HG03097 (cell line): ENCODE data around the gene CABP7.
"Not testable (repeated sequence)": the region's sequence is repeated elsewhere in the genome, so short reads cannot be mapped to it uniquely, and the experiment has no call there.

Experiments used
- ATAC-seq: cut with Tn5 transposase; IDR thresholded peaks from one replicate; pipeline ENCODE4 v1.9.1; 2021; ENCODE audit not compliant: unreplicated experiment, low FRiP score

Gene CABP7

DNA sequence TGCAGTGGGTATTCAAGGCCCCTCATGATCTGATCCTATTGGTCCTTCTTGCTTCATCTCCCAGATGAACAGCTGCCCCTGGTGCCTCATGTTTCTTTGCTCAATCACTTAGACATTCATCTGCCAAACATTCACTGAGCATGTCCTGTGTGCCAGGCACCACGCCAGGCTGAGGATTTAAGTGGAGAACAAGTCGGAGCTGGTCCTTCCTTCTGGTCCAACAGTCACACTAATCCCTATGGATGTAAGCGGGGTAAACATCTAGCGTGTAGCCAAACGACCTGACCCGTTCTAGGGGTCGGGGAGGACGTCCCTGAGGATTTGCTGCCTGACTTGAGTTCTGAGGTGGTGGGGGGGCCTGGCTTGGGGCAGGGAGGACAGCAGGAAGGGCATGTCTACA is 25.1 kb downstream of the CABP7 start:
- ATAC-seq: no peak

DNA sequence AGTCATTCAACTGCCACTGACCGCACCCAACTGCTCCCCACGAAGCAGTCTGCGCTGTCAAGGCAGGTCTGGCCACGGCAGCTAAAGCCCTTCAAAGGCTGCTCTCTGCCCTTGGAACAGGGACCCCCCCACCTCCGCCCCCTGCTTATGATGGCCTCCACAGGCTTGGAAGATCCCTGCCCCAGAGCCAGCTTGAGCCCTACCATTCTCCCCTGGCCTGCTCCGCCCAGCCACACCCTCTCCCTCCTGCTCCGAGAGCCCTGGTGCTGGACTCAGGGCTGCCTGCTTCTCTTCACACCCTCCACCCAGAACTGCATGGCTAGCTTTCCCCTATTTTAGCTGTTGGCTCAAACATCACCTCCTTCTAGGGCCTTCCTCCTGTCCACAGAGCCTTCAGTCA is 28.0 kb downstream of the CABP7 start:
- no peak for ATAC-seq

DNA sequence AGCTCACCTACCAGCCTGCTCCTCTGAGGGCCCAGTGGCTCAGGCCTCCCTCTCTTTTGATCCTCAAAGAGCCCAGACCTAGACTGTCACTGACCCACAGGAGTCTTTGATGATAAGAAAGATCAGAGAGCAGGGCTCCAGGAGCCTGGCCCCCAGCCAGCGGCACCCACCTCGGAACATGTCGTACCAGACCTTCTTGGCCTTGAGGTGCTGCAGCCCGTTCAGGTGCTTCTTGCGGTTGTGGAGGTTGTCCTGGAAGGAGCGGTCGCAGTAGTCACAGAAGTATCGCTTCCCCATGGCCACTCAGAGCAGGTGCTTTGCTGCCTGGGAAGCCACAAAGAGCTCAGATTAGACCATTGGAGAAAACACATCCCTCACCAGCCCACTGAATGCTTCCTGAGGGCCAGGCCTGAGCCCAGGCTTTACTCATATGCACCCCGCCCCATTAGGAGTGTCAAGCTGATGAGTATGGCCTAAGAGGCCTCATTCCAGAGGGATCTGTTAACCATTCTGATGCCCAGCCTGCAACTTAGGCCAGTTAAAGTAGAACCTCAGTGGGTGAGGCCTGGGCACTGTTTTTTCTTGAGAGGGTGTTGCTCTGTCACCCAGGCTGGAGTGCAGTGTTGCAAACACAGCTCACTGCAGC is 28.6 kb downstream of the CABP7 start:
- no peak for ATAC-seq

DNA sequence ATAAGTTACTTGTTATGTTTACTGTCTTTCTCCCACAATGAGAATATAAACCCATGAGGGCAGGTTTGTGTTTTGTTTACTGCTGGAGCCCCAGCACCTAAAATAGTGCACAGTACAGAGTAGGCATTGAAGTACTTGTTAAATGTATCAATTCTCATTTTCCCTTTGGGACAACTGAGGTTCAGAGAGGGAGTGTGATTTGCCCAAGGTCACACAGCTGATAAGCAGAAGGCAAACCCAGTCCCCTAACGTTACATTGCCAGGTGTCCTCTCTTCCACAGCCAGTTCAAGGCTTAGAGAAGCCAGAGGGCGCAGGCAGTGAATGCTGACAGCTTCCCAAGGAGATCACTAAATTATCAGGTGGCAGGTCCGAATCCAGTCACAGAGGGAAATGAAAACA is 30.2 kb downstream of the CABP7 start:
- no peak for ATAC-seq

DNA sequence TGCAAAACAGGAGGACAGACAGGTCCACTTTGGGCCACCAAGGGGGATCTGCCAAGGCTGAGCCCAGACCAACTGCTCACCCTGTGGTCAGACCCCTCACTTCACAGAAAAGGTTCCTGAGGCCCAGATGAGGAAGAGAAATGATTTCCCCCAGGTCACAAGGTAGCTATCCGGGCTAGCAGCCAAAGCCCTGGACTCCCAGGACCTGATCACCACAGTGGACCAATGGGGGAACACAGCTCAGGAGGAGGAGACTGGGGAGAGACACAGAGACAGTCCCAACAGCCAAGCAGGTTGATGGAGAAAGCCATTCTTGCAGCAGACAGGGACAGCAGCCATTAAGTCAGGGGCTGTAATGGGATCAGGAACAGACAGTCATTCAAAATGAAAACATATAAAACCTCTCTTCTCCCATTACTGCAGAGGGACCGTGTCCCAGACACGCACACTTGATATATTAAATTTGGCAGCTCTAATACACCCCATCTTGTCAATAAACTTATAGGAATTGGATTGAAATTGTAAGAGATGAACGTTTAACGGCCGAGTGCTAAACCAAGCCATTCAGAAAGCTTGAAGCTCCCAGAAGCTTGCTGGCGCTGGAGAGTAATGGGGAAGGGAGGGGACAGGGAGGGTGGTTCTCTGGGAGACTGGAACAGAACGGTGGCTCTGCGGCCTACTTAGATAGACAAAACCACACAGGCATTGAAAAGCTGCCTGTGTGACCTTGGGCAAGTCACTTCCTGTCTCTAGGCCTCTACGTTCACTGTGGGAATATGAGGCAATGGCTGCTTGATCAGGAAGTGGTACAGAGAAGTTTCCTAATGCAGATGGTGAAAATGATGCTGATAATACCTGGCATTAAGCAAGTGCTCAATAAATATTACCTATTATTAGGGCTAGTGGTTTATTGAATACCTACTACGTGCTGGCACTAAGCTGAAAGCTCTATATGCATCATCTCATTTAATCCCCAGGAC is 31.0 kb downstream of the CABP7 start:
- ATAC-seq: no peak

DNA sequence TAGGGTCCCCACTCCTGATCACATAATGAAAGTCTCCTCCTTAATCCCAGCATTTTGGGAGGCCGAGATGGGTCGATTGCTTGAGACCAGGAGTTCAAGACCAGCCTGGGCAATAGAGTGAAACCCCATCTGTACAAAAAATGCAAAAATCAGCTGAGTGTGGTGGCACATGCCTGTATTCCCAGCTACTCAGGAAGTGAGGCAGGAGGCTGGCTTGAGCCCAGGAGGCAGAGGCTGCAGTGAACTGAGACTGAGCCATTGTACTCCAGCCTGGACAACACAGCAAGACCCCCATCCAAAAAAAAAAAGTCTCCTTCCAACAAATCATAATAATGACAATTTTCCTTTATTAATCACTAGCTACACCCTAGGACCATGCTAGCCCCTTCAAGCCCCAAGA is 31.9 kb downstream of the CABP7 start:
- ATAC-seq: no peak

DNA sequence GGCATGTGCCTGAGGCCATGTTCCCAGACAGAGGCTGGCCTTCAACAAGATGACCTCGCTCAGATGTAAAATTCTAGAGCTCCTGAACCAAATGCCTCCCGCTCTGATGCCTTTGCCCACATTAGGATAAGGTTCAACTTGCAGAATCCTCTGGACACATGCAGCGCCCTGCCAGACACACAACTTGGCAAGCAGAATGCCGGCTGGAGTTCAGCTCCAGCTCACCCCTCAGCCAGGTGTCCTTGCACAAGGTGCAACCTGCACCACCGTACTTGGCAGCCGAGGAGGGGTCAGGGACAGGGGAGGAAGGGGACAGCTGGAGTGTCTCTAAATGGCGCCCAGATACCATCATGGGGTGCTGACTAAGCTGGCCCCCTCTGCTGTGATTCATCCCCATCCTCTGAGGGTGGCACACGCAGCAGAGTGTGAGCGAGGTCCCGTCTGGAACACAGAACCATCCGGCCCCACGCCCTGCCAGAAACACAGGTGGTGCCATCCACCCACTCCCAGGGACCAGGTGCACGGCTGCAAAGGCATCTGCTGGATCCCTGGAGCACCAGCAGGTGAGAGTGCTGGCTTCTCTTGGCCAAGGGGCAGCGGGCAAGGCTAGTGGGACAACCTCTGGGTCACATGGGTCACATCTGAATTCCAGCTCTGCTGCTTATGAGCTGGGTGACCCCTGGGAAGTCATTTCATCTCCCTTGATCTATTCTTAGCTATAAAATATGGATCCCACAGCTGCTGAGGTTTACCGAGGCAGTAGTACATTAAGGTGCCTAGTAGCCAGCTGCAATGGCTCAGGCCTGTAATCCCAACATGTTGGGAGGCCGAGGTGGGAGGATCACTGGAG is 34.2 kb downstream of the CABP7 start:
- ATAC-seq: no peak

DNA sequence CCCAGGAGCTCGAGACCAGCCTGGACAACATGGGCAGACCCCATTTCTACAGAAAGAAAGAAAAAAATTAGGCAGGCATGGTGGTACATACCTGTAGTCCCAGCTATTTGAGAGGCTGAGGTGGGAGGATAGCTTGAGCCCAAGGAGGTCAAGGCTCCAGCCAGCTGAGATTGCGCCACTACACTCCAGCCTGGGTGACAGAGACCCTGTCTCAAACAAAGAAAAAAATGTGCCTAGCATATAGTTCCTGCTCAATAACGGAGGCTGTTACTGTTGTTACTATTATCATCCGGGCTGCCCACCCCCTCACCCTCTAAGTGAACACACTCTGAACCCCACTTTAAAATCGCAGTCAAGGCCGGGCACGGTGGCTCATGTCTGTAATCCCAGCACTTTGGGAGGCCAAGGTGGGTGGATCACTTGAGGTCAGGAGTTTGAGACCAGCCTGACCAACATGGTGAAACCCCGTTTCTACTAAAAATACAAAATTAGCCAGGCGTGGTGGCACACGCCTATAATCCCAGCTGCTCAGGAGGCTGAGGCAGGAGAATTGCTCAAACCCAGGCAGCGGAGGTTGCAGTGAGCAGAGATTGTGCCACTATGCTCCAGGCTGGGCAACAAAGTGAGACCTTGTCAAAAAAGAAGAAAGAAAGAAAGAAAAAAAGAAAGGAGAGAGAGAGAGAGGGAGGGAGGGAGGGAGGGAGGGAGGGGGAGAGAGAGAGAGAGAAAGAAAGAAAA is 35.0 kb downstream of the CABP7 start:
- not testable (repeated sequence) for ATAC-seq

DNA sequence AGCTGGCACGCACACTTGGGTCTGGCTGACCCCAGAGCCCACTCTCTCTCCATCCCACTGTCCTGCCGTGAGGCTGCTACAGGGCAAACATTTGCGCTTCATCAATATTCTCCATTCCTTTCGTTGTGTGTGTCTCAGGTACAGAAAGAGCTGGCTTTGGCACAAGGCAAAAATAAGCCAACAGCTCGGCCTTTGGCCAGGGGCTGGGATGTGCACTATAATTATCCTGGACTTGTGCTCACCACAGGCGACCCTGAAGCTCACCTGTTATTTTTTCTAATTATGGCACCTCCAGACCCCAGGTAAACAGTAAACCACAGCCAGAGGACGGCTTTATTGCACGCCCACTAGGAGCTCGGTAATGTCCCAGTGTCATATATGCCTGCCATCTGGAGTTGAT is 36.1 kb downstream of the CABP7 start:
- ATAC-seq: no peak

DNA sequence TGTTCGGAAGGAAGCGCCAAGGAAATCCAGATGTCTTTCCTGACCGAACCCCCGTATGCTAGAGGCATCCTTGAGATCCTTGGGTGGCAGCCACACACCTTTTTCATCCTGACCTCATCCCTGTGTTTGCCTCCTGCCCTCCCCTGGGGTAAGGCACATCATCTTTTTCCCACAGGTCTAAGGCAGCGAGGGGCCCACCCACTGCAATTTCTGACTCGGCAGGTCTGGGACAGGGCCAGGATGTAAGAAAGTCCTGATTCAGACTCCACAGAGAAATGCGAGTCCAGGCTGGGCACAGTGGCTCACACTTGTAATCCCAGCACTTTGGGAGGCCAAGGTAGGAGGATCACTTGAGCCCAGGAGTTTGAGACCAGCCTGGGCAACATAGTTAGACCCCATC is 36.5 kb downstream of the CABP7 start:
- no peak for ATAC-seq

DNA sequence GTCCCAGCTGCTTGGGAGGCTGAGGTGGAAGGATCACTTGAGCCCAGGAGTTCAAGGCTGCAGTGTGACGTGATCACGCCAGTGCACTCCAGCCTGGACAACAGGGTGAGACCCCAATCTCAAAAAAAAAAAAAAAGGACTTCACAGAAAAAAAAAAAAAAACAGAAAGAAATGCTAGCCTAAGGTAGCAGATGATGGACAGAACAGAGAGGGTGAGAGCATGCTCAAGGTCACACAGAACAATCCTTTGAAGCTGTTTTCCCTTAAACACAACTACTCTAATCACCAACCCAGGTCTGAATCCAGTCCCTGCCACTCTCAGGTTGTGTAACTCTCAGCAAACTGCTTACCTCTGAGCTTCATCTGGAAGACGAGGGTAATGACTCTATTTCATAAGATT is 37.3 kb downstream of the CABP7 start:
- no peak for ATAC-seq

DNA sequence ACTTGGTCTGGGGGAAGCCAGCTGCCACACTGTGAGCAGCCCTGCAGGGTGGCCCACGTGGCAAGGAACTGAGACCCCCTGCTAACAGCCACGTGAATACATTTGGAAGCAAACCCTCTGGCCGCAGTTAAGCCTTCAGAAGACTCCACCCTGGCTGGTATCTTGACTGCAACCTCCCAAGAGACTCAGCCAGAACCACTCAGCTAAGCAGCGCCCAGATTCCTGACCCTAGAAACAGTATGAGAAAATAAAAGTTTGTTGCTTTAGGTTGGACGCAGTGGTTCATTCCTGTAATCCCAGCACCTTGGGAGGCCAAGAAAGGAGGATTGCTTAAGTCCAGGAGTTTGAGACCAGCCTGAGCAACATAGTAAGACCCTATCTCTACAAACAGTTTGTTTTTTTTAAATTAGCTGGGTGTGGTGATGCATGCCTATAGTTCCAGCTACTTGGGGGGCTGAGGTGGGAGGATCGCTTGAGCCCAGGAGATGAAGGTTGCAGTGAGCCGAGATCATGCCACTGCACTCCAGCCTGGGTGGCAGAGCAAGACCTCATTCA is 38.3 kb downstream of the CABP7 start:
- no peak for ATAC-seq

DNA sequence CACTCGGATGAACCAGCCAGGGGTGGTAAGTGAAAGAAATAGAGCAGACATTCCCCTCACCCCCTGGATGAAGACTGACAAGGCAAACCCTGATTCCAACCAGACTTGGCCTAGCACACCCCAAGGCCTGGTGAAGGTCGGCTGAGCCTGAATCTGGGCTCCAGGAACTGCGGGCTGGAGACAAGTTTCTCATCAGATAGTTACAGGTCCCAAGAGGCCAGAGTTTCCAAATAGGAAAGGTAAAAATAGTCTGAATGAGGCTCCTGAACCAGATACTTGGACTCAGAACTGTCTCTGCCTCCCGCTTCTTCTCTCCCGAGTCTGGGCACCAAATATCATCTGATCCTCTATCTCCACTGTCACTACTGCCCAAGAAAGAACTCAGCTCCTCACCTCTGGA is 39.2 kb downstream of the CABP7 start:
- no peak for ATAC-seq

DNA sequence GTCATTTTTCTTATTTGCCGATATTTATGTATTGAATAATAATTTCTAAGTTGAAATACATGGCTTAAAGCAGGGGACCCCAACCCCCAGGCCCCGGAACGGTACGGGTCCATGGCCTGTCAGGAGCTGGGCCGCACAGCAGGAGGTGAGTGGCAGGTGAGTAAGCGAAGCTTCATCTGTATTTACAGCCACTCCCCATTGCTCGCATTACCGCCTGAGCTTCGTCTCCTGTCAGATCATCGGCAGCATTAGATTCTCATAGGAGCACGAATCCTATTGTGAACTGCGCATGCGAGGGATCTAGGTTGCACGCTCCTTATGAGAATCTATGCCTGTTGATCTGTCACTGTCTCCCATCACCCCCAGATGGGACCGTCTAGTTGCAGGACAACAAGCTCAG is 42.5 kb downstream of the CABP7 start:
- no peak for ATAC-seq

DNA sequence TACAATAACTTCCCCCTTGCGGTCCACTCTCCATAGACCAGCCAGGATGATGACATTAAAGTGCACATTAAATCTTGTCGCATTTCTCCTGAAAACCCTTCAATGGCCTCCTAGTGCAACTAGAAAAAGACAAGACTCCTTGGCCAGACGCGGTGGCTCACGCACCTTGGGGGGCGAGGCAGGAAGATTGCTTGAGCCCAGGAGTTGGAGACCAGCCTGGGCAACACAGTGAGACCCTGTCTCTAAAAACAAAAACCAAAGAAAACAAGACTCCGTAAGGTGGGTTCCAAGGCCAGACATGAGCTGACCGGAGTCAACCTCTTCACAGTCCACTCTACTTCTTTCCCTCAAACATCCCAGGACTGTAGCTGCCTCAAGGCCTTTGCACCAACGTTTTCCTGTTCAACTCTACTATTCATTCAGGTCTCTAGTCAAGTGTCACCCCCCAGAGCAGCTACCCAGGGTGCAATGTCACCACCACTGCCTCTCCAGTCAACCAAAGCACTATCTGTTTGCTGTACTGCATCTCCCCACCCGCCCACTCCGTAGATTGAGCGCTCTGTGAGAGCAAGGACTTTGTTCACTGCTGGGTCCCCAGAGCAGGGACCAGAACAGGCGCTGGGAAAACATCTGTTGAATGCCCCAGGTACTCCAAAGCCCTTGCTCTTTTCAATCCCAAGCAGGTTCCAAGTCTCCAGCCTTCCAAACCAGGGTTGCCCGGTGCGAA is 46.3 kb downstream of the CABP7 start:
- peak; percentile 15 for ATAC-seq

DNA sequence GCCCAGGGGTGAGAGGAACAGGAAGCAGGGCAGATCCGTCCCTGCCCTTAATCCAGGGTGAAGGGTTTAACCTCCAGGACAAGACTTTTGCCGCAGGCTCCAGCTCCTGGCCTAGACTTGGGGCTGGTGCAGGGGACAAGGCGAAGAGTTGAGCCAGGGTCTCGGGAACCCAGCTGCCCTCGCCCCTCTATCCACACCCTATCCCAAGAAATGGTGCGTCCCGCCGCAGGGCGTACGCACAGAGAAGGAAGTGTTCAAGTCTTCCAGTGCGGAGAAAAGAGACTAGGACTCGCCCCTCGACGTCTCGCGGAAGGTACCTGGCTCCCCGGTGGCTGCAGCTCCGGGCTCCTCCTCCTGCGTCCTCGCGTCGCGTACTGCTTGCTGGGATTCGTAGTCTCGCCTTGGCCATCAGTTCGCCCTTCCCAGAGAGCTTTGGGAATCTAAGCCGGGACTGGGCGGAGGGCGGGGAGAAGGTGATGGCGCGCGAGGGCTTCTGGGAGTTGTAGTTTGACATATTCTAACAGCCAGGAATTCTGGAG is 46.9 kb downstream of the CABP7 start, which contains the start of gene ZMAT5:
Gene ZMAT5 (minus strand): TSS at position 376 of the 539 bp plus-strand sequence. CDS start 18,463 bp downstream, outside the sequence.
- peak; percentile 88 for ATAC-seq

DNA sequence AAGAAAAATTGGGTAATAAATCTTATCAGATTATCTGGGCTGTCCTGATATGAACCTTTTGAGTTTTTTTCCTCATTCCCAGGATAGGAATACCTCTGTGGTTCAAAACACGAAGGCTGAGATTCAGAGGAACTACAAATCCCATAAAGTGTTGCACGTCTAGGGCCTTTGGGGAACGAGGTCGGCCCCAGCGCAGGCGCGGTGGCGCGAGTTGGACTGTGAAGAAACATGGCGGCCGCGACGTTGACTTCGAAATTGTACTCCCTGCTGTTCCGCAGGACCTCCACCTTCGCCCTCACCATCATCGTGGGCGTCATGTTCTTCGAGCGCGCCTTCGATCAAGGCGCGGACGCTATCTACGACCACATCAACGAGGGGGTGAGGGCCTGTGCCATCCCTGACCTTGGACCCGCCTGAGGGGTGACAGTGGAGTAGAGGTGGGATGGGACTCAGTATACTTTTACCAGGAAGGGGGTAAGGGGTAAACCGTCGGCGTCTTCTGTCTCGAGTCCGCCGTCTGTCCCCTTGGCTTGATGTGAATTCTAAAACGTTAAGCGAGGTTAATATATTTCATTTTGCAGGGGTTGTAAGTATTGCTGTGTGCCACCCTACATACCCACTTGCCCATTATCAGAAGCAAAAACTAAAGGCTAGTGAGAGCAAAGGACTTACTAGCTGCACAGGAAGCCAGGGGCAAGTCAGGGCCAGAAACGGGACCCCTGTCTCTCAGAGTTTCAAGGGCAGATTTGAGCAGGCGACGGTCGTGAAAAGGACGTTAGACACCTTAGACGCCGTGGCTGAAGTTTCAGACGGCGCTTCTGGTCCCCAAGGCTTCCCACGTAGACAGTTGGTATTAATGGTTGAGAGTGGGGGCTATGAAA is 47.6 kb downstream of the CABP7 start, which contains the start of gene UQCR10:
Gene UQCR10 (plus strand): TSS at position 199 of the 881 bp plus-strand sequence. CDS start 30 bp downstream, at position 229.
- ATAC-seq: peak; percentile 55
